Measurements from ENCODE around the gene CREB3. TPM values are rescaled to one million over a fixed set of nuclear protein-coding genes. Genes with fewer than 3 reads are reported as not detected.

Gene CREB3
- polyA plus RNA-seq, 3 donors, result 17.4 to 38.7 (median 32.2) TPM

DNA sequence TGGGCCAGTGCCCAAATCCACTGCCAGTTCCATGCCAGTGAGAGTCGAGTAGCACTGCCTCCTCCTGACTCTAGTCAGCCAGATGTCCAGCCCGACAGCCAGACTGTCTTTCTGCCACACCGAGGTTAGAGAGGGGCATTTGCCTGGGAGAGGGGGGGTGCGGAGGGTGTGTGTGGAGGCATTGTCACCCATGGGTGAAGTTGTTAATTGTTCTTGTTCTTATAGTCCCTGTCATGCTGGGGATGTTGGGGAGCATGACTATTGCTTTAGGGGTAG lies 17.7 kb downstream of the CREB3 start:
- 82% methylated on average over 4 of the region's 4 CpGs for WGBS (ENCODE audit: insufficient coverage)
- peak overlapping the region; percentile 97 for H3K4me2 ChIP-seq (replicated peaks; ENCODE audit: extremely low read depth, low read length, poor library complexity, severe bottlenecking)
- peaks cover 47% of the 10 kb centered on the region for H3K79me2 ChIP-seq (ENCODE audit: insufficient read depth, low read length)
- peak overlapping the region; percentile 95 for H3K4me3 Mint-ChIP-seq
- no peak overlapping the region for H3K9ac ChIP-seq (ENCODE audit: insufficient read depth, low read length, poor library complexity, severe bottlenecking)
- H2AFZ ChIP-seq (ENCODE audit: insufficient read depth, low read depth, low read length, poor library complexity, severe bottlenecking), result peak overlapping the region; percentile 82
- H3K27ac Mint-ChIP-seq, result peak overlapping the region in 6 of 7 donors; percentile 4 to 95 (median 86)
- no peaks in the 10 kb centered on the region for H3K9me3 ChIP-seq (replicated peaks in 1 of 2; ENCODE audit: control insufficient read depth in 1 of 2, insufficient read depth in 1 of 2, low read length in 2 of 2)
- peaks cover 34% of the 10 kb centered on the region for H4K20me1 ChIP-seq (ENCODE audit: insufficient read depth, low read length)
- H3K36me3 ChIP-seq (replicated peaks in 1 of 2; ENCODE audit: control insufficient read depth in 1 of 2, insufficient read depth in 2 of 2, low read length in 2 of 2), result peaks cover 36 to 47% of the 10 kb centered on the region in 2 donors
- peaks cover 47 to 58% of the 10 kb centered on the region in 2 donors for H3K36me3 Mint-ChIP-seq
- TF ChIP-seq, protein P1, sequence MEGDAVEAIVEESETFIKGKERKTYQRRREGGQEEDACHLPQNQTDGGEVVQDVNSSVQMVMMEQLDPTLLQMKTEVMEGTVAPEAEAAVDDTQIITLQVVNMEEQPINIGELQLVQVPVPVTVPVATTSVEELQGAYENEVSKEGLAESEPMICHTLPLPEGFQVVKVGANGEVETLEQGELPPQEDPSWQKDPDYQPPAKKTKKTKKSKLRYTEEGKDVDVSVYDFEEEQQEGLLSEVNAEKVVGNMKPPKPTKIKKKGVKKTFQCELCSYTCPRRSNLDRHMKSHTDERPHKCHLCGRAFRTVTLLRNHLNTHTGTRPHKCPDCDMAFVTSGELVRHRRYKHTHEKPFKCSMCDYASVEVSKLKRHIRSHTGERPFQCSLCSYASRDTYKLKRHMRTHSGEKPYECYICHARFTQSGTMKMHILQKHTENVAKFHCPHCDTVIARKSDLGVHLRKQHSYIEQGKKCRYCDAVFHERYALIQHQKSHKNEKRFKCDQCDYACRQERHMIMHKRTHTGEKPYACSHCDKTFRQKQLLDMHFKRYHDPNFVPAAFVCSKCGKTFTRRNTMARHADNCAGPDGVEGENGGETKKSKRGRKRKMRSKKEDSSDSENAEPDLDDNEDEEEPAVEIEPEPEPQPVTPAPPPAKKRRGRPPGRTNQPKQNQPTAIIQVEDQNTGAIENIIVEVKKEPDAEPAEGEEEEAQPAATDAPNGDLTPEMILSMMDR (IDR thresholded peaks at IDR 0.05), result no peak
- intact Hi-C loops (cut with micrococcal nuclease), result no loop called here
- H3K4me1 ChIP-seq (ENCODE audit: control insufficient read depth in 1 of 2, insufficient read depth in 2 of 2, low read length in 2 of 2), result peaks cover 41 to 43% of the 10 kb centered on the region in 2 donors
- peak overlapping the region in 1 of 2 donors; percentile 80 for H3K27ac ChIP-seq (ENCODE audit: low read depth in 1 of 2, low read length in 2 of 2)
- H3K27me3 Mint-ChIP-seq (ENCODE audit: low read depth in 3 of 3), result peaks cover 0 to 2% (median 0%) of the 10 kb centered on the region in 3 donors
- peaks cover 40% of the 10 kb centered on the region for H3K4me1 Mint-ChIP-seq
- H3K9me3 Mint-ChIP-seq, result peaks cover 0 to 3% (median 0%) of the 10 kb centered on the region in 7 donors
- no peak for DNase-seq
- no peaks in the 10 kb centered on the region for H3K27me3 ChIP-seq (ENCODE audit: control insufficient read depth in 2 of 2, insufficient read depth in 2 of 2, low read length in 2 of 2)
- H3K4me3 ChIP-seq (replicated peaks in 1 of 3; ENCODE audit: low read depth in 2 of 3, low read length in 3 of 3), result peak overlapping the region in 1 of 3 experiments; percentile 90

DNA sequence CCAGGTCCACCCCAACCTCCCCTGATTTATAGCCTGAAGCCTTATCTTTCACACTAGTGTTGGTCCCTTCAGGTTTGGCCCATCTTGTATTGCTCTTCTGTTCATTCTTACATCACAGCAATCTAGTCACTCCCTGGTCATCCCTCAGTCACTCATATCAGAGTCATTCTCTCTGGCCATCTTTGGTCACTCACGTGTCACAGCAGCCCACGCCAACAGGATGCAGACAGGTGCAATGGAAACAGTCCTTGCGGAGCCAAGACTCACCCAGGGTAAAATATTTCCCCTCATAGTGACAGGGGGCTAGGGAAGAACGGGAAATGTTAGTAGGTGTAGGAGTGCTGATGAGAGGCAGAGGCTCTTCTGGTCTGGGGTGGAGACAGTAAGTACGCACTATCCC lies 21.0 kb downstream of the CREB3 start:
- H3K9ac ChIP-seq (ENCODE audit: insufficient read depth, low read length, poor library complexity, severe bottlenecking), result no peak overlapping the region
- TF ChIP-seq, protein P1 (IDR thresholded peaks at IDR 0.05), result no peak
- Mint-ChIP-seq H3K4me1 (peaks cover 32% of the 10 kb centered on the region), H3K36me3 (peaks cover 45 to 46% of the 10 kb centered on the region in 2 donors), H3K4me3 (no peak overlapping the region), H3K27me3 (ENCODE audit: low read depth in 3 of 3) (peaks cover 0 to 2% (median 1%) of the 10 kb centered on the region in 3 donors), H3K9me3 (peaks cover 0 to 3% (median 0%) of the 10 kb centered on the region in 7 donors), H3K27ac (no peak overlapping the region)
- no peak overlapping the region for H3K4me2 ChIP-seq (replicated peaks; ENCODE audit: extremely low read depth, low read length, poor library complexity, severe bottlenecking)
- peaks cover 36 to 48% of the 10 kb centered on the region in 2 donors for H3K36me3 ChIP-seq (replicated peaks in 1 of 2; ENCODE audit: control insufficient read depth in 1 of 2, insufficient read depth in 2 of 2, low read length in 2 of 2)
- intact Hi-C loops (cut with micrococcal nuclease), result no loop called here
- WGBS (ENCODE audit: insufficient coverage), result no CpG with 5 or more reads among the region's 5 CpGs
- peaks cover 14% of the 10 kb centered on the region for H3K79me2 ChIP-seq (ENCODE audit: insufficient read depth, low read length)
- H3K9me3 ChIP-seq (replicated peaks in 1 of 2; ENCODE audit: control insufficient read depth in 1 of 2, insufficient read depth in 1 of 2, low read length in 2 of 2), result no peaks in the 10 kb centered on the region
- H3K4me3 ChIP-seq (replicated peaks in 1 of 3; ENCODE audit: low read depth in 2 of 3, low read length in 3 of 3), result no peak overlapping the region
- DNase-seq, result no peak
- no peaks in the 10 kb centered on the region for H3K27me3 ChIP-seq (ENCODE audit: control insufficient read depth in 2 of 2, insufficient read depth in 2 of 2, low read length in 2 of 2)
- peaks cover under 1% of the 10 kb centered on the region for H4K20me1 ChIP-seq (ENCODE audit: insufficient read depth, low read length)
- H2AFZ ChIP-seq (ENCODE audit: insufficient read depth, low read depth, low read length, poor library complexity, severe bottlenecking), result no peak overlapping the region
- H3K4me1 ChIP-seq (ENCODE audit: control insufficient read depth in 1 of 2, insufficient read depth in 2 of 2, low read length in 2 of 2), result peaks cover 31 to 38% of the 10 kb centered on the region in 2 donors
- H3K27ac ChIP-seq (ENCODE audit: low read depth in 1 of 2, low read length in 2 of 2), result no peak overlapping the region
